GM12892 (cell line): ENCODE results near the gene COMP.

Experiments used
- POLR2A ChIP-seq: IDR thresholded peaks from 2 replicates; pipeline ENCODE4 v1.6.1; 2011; ENCODE audit warnings: low read depth, low read length, control low read depth
- TAF1 ChIP-seq: IDR thresholded peaks from 2 replicates; pipeline ENCODE4 v1.6.1; 2011; ENCODE audit warnings: low read depth, mild to moderate bottlenecking, control low read depth, low read length, borderline replicate concordance

DNA sequence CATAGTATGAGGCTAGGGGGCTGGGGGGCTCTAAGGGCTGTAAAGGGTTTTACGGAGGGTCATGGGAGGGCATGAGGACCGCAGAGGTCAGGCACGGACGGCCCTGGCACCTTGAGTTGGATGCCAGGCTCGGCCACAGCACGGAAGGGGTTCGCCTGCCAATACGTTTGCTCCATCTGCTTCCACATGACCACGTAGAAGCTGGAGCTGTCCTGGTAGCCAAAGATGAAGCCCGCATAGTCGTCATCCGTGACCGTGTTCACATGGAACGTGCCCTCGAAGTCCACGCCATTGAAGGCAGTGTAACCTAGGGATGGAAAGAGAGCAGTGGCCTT, 6.4 kb downstream of the COMP start:
- TF ChIP-seq TAF1 (no peak), POLR2A (no peak)
